ENCODE results near the gene MAGEC3.

MAGEC3 gene

DNA sequence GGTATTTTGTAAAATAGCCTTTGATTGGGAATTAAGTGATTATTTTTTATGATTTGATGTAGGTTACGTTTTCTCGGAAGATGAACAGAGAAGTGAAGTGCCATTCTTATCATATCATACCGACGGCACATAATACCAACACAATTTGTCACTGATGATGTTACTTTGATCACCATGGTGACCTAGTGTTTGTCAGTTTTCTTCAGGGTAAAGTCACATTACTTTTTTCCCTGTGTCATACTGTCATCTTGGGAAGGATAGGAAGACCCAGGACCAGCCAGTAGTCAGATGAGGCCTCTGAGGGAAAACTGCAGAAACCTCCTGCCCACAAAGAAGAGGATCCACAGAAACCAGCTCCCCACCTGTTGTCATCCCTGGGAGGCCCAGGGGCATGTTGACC lies 64.2 kb downstream of the MAGEC3 start:
- H3K27ac ChIP-seq (ENCODE audit: low read length) = no peak overlapping the region
- no peak overlapping the region for H3K4me3 ChIP-seq (ENCODE audit: low read depth in 1 of 2, low read length in 2 of 2)
- H3K9me3 ChIP-seq (ENCODE audit: control insufficient read depth in 1 of 2, low read length in 2 of 2) = peaks cover 0 to 2% of the 10 kb centered on the region in 2 donors
- H3K4me1 ChIP-seq (ENCODE audit: control insufficient read depth in 1 of 2, insufficient read depth in 2 of 2, low read length in 2 of 2) = no peaks in the 10 kb centered on the region
- H3K36me3 ChIP-seq (ENCODE audit: control insufficient read depth in 1 of 2, insufficient read depth in 2 of 2, low read length in 2 of 2) = no peaks in the 10 kb centered on the region
- no peaks in the 10 kb centered on the region for H3K27me3 ChIP-seq (ENCODE audit: low read depth, low read length)

- Histone ChIP-seq H3K36me3 (ENCODE audit: control insufficient read depth in 1 of 2, insufficient read depth in 2 of 2, low read length in 2 of 2) (no peaks in the 10 kb centered on the region), H3K27ac (ENCODE audit: low read length) (no peak within 1 kb of the TSS), H3K4me3 (ENCODE audit: low read depth in 1 of 2, low read length in 2 of 2) (no peak within 1 kb of the TSS), H3K27me3 (ENCODE audit: low read depth, low read length) (no peaks in the 10 kb centered on the region), H3K4me1 (ENCODE audit: control insufficient read depth in 1 of 2, insufficient read depth in 2 of 2, low read length in 2 of 2) (no peaks in the 10 kb centered on the region), H3K9me3 (ENCODE audit: control insufficient read depth in 1 of 2, low read length in 2 of 2) (peaks cover 0 to 6% of the 10 kb centered on the region in 2 donors)
Observed at GRCh38 chrX:141903400-141904155, 65.5 kb downstream of the MAGEC3 start, which contains the start of gene MAGEC1. TSS of gene MAGEC1 (plus strand) at chrX:141903894. CDS start at chrX:141905073, 1,179 bp downstream.

GRCh38 chrX:141904262-141904661 lies 66.1 kb downstream of the MAGEC3 start:
- Histone ChIP-seq H3K27me3 (ENCODE audit: low read depth, low read length) (no peaks in the 10 kb centered on the region), H3K36me3 (ENCODE audit: control insufficient read depth in 1 of 2, insufficient read depth in 2 of 2, low read length in 2 of 2) (no peaks in the 10 kb centered on the region), H3K4me3 (ENCODE audit: low read depth in 1 of 2, low read length in 2 of 2) (no peak overlapping the region), H3K27ac (ENCODE audit: low read length) (no peak overlapping the region), H3K9me3 (ENCODE audit: control insufficient read depth in 1 of 2, low read length in 2 of 2) (peaks cover 0 to 6% of the 10 kb centered on the region in 2 donors), H3K4me1 (ENCODE audit: control insufficient read depth in 1 of 2, insufficient read depth in 2 of 2, low read length in 2 of 2) (no peaks in the 10 kb centered on the region)

- Histone ChIP-seq H3K27me3 (ENCODE audit: low read depth, low read length) (no peaks in the 10 kb centered on the region), H3K36me3 (ENCODE audit: control insufficient read depth in 1 of 2, insufficient read depth in 2 of 2, low read length in 2 of 2) (no peaks in the 10 kb centered on the region), H3K4me1 (ENCODE audit: control insufficient read depth in 1 of 2, insufficient read depth in 2 of 2, low read length in 2 of 2) (no peaks in the 10 kb centered on the region), H3K4me3 (ENCODE audit: low read depth in 1 of 2, low read length in 2 of 2) (no peak overlapping the region), H3K9me3 (ENCODE audit: control insufficient read depth in 1 of 2, low read length in 2 of 2) (no peaks in the 10 kb centered on the region), H3K27ac (ENCODE audit: low read length) (no peak overlapping the region)
Observed at GRCh38 chrX:141917801-141918200, 79.7 kb downstream of the MAGEC3 start.

DNA sequence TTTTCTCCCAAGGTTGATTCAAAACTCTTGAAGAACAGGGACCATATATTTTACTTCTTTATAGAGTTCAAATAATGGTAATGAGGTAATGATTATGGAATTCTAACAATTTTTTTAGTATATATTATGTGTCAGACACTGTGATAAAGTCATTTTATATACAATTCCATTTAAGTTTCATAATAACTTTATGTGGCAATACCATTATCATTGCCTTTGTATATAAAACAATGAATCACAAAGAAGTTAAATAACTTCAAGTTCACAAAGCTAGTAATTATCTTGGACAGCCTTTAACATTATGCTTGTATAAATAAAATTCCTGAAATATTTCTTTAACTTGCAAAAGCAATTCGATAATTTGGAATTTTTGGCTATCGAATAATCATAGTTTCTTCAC lies 86.2 kb downstream of the MAGEC3 start:
- Histone ChIP-seq H3K27ac (ENCODE audit: low read length) (no peak overlapping the region), H3K36me3 (ENCODE audit: control insufficient read depth in 1 of 2, insufficient read depth in 2 of 2, low read length in 2 of 2) (no peaks in the 10 kb centered on the region), H3K27me3 (ENCODE audit: low read depth, low read length) (no peaks in the 10 kb centered on the region), H3K4me1 (ENCODE audit: control insufficient read depth in 1 of 2, insufficient read depth in 2 of 2, low read length in 2 of 2) (no peaks in the 10 kb centered on the region), H3K4me3 (ENCODE audit: low read depth in 1 of 2, low read length in 2 of 2) (no peak overlapping the region), H3K9me3 (ENCODE audit: control insufficient read depth in 1 of 2, low read length in 2 of 2) (no peaks in the 10 kb centered on the region)

DNA sequence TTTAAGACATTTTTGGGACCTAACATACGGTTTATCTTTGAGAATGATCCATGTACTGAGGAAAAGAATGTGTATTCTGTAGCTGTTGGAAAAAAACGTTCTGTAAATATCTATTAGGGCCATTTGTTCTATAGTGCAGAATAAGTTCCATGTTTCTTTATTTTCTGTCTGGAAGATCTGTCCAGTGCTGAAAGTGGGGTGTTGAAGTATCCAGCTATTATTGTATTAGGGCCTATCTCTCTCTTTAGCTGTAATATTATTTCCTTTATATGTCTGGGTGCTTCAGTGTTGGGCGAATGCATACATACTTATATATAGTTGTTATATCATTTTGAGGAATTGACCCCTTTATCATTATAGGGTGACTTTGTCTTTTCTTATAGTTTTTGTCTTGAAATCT lies 90.3 kb downstream of the MAGEC3 start:
- Histone ChIP-seq H3K9me3 (ENCODE audit: control insufficient read depth in 1 of 2, low read length in 2 of 2) (no peaks in the 10 kb centered on the region), H3K27me3 (ENCODE audit: low read depth, low read length) (no peaks in the 10 kb centered on the region), H3K4me3 (ENCODE audit: low read depth in 1 of 2, low read length in 2 of 2) (no peak overlapping the region), H3K27ac (ENCODE audit: low read length) (no peak overlapping the region), H3K36me3 (ENCODE audit: control insufficient read depth in 1 of 2, insufficient read depth in 2 of 2, low read length in 2 of 2) (no peaks in the 10 kb centered on the region), H3K4me1 (ENCODE audit: control insufficient read depth in 1 of 2, insufficient read depth in 2 of 2, low read length in 2 of 2) (no peaks in the 10 kb centered on the region)

DNA sequence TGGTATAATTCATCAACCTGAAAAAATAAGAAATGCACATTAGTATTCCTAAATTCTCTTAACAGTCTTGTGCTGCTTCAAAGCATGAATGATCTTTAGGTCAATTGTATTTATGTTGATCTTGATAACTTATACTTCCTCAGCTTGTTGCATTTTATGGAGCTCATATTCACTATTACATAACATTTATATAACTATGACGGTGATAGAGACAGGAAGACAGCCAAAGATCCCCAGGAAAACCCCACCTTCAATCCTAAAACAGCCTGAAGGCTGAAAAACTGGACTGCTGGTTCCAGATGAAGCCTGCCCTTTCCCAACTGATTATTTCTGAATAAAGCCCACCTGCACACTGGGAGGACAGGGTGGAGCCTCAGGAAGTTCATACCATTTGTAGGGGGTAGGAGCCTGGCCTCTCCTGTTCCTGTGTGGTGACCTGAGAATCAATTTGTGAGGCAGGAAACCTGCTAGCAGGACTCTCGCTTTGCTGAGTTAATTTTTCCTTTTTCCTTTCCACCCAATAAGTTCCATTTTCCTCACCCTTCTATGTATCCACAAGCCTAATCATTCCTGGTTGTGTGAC lies 96.0 kb downstream of the MAGEC3 start:
- no peaks in the 10 kb centered on the region for H3K36me3 ChIP-seq (ENCODE audit: control insufficient read depth in 1 of 2, insufficient read depth in 2 of 2, low read length in 2 of 2)
- no peak overlapping the region for H3K27ac ChIP-seq (ENCODE audit: low read length)
- H3K9me3 ChIP-seq (ENCODE audit: control insufficient read depth in 1 of 2, low read length in 2 of 2) = no peaks in the 10 kb centered on the region
- no peaks in the 10 kb centered on the region for H3K4me1 ChIP-seq (ENCODE audit: control insufficient read depth in 1 of 2, insufficient read depth in 2 of 2, low read length in 2 of 2)
- no peaks in the 10 kb centered on the region for H3K27me3 ChIP-seq (ENCODE audit: low read depth, low read length)
- H3K4me3 ChIP-seq (ENCODE audit: low read depth in 1 of 2, low read length in 2 of 2) = no peak overlapping the region

GRCh38 chrX:141935645-141936044 lies 97.5 kb downstream of the MAGEC3 start:
- Histone ChIP-seq H3K27ac (ENCODE audit: low read length) (no peak overlapping the region), H3K27me3 (ENCODE audit: low read depth, low read length) (no peaks in the 10 kb centered on the region)

GRCh38 chrX:141936080-141936479 lies 98.0 kb downstream of the MAGEC3 start:
- Histone ChIP-seq H3K27ac (ENCODE audit: low read length) (no peak overlapping the region), H3K4me1 (ENCODE audit: control insufficient read depth in 1 of 2, insufficient read depth in 2 of 2, low read length in 2 of 2) (no peaks in the 10 kb centered on the region), H3K9me3 (ENCODE audit: control insufficient read depth in 1 of 2, low read length in 2 of 2) (no peaks in the 10 kb centered on the region), H3K27me3 (ENCODE audit: low read depth, low read length) (no peaks in the 10 kb centered on the region), H3K36me3 (ENCODE audit: control insufficient read depth in 1 of 2, insufficient read depth in 2 of 2, low read length in 2 of 2) (no peaks in the 10 kb centered on the region), H3K4me3 (ENCODE audit: low read depth in 1 of 2, low read length in 2 of 2) (no peak overlapping the region)

More at GRCh38 chrX:141935645-141936044, 97.5 kb downstream of the MAGEC3 start:
- Histone ChIP-seq H3K4me3 (ENCODE audit: low read depth in 1 of 2, low read length in 2 of 2) (no peak overlapping the region), H3K4me1 (ENCODE audit: control insufficient read depth in 1 of 2, insufficient read depth in 2 of 2, low read length in 2 of 2) (no peaks in the 10 kb centered on the region), H3K9me3 (ENCODE audit: control insufficient read depth in 1 of 2, low read length in 2 of 2) (no peaks in the 10 kb centered on the region), H3K36me3 (ENCODE audit: control insufficient read depth in 1 of 2, insufficient read depth in 2 of 2, low read length in 2 of 2) (no peaks in the 10 kb centered on the region)

DNA sequence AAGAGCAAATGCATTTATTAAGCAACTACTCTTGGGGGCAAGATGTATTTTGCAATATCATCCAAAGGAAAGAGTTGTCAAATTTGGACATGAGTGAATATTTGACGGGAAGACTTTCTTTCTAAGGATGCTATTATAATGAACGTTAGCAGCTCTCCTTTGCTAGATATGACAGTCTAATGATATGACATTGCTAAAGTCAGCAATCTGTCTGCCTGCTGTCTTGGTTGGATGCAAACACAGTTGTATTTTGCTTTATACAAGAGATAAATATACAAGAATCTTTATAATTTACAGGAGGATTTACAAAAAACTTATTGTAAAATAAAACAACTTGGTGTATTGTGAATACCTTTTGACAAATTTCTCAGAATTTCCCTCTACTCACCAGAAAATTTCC lies 103.1 kb downstream of the MAGEC3 start:
- no peaks in the 10 kb centered on the region for H3K9me3 ChIP-seq (ENCODE audit: control insufficient read depth in 1 of 2, low read length in 2 of 2)
- no peaks in the 10 kb centered on the region for H3K27me3 ChIP-seq (ENCODE audit: low read depth, low read length)
- H3K4me3 ChIP-seq (ENCODE audit: low read depth in 1 of 2, low read length in 2 of 2) = no peak overlapping the region
- no peaks in the 10 kb centered on the region for H3K36me3 ChIP-seq (ENCODE audit: control insufficient read depth in 1 of 2, insufficient read depth in 2 of 2, low read length in 2 of 2)
- no peak overlapping the region for H3K27ac ChIP-seq (ENCODE audit: low read length)
- H3K4me1 ChIP-seq (ENCODE audit: control insufficient read depth in 1 of 2, insufficient read depth in 2 of 2, low read length in 2 of 2) = no peaks in the 10 kb centered on the region

DNA sequence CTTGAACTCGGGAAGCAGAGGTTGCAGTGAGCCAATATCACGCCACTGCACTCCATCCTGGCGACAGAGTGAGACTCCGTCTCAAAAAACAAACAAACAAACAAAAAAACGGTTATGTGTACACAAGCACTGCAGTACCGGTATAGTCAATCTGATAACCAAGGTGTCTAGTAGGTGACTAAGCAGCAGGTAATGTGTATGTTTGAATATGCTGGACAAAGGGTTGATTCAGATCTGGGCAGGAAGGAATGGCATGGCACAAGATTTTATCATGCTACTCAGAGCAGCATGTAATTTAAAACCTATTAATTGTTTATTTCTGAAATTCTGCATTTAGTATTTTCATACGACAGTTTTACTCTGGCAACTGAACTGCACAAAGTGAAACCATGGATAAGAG lies 107.3 kb downstream of the MAGEC3 start:
- Histone ChIP-seq H3K4me1 (ENCODE audit: control insufficient read depth in 1 of 2, insufficient read depth in 2 of 2, low read length in 2 of 2) (no peaks in the 10 kb centered on the region), H3K4me3 (ENCODE audit: low read depth in 1 of 2, low read length in 2 of 2) (no peak overlapping the region), H3K9me3 (ENCODE audit: control insufficient read depth in 1 of 2, low read length in 2 of 2) (no peaks in the 10 kb centered on the region), H3K36me3 (ENCODE audit: control insufficient read depth in 1 of 2, insufficient read depth in 2 of 2, low read length in 2 of 2) (no peaks in the 10 kb centered on the region), H3K27me3 (ENCODE audit: low read depth, low read length) (no peaks in the 10 kb centered on the region), H3K27ac (ENCODE audit: low read length) (no peak overlapping the region)

GRCh38 chrX:141947350-141947749 lies 109.2 kb downstream of the MAGEC3 start:
- Histone ChIP-seq H3K27me3 (ENCODE audit: low read depth, low read length) (no peaks in the 10 kb centered on the region), H3K4me3 (ENCODE audit: low read depth in 1 of 2, low read length in 2 of 2) (no peak overlapping the region), H3K36me3 (ENCODE audit: control insufficient read depth in 1 of 2, insufficient read depth in 2 of 2, low read length in 2 of 2) (no peaks in the 10 kb centered on the region), H3K4me1 (ENCODE audit: control insufficient read depth in 1 of 2, insufficient read depth in 2 of 2, low read length in 2 of 2) (no peaks in the 10 kb centered on the region), H3K9me3 (ENCODE audit: control insufficient read depth in 1 of 2, low read length in 2 of 2) (no peaks in the 10 kb centered on the region), H3K27ac (ENCODE audit: low read length) (no peak overlapping the region)

All from muscle layer of duodenum (tissue), 2 donors.